ENCODE measurements around the gene IL17RD.

DNA sequence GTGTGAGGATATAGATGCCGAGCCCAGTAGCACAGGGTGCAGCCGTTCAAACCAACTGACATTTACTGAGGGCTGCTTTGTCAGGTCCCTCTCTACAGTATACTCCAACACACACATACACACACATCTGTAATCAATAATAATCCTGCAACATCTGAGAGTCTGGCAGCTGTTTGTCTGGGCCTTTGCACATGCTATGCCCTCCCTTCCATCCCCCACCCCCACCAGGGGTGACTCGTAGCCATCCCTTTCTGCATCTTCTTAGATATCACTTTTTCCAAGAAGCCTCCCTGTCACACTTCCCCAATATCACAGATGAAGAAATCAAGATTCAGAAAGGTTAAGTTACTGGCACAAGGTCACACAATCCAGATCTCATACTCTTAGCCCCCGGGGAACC lies 91.0 kb downstream of the IL17RD start:
- TF ChIP-seq, protein P1, sequence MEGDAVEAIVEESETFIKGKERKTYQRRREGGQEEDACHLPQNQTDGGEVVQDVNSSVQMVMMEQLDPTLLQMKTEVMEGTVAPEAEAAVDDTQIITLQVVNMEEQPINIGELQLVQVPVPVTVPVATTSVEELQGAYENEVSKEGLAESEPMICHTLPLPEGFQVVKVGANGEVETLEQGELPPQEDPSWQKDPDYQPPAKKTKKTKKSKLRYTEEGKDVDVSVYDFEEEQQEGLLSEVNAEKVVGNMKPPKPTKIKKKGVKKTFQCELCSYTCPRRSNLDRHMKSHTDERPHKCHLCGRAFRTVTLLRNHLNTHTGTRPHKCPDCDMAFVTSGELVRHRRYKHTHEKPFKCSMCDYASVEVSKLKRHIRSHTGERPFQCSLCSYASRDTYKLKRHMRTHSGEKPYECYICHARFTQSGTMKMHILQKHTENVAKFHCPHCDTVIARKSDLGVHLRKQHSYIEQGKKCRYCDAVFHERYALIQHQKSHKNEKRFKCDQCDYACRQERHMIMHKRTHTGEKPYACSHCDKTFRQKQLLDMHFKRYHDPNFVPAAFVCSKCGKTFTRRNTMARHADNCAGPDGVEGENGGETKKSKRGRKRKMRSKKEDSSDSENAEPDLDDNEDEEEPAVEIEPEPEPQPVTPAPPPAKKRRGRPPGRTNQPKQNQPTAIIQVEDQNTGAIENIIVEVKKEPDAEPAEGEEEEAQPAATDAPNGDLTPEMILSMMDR (IDR thresholded peaks at IDR 0.05): no peak
- no peak for TF ChIP-seq POLR2A (IDR thresholded peaks at IDR 0.05)
